Measurements from ENCODE around the gene CNDP2.
"Not testable (repeated sequence)": the region's sequence is repeated elsewhere in the genome, so short reads cannot be mapped to it uniquely, and the experiment has no call there.

CNDP2 gene

GRCh38 chr18:74562775-74563174 is 66.6 kb downstream of the CNDP2 start:
- TF ChIP-seq ZFX (IDR thresholded peaks at IDR 0.05) (no peak), CTCF (conservative IDR thresholded peaks at IDR 0.05) (no peak)
- H3K27ac ChIP-seq: no peak overlapping the region

- H3K27ac ChIP-seq: no peak overlapping the region
- TF ChIP-seq CTCF (conservative IDR thresholded peaks at IDR 0.05) (no peak), ZFX (IDR thresholded peaks at IDR 0.05) (no peak)
Observed at GRCh38 chr18:74563999-74564398, 67.8 kb downstream of the CNDP2 start.

- H3K27ac ChIP-seq: not testable (repeated sequence)
Observed at GRCh38 chr18:74565164-74565563, 69.0 kb downstream of the CNDP2 start.

- H3K27ac ChIP-seq: not testable (repeated sequence)
Observed at GRCh38 chr18:74565993-74566392, 69.8 kb downstream of the CNDP2 start.

GRCh38 chr18:74567822-74568221 is 71.7 kb downstream of the CNDP2 start:
- TF ChIP-seq ZFX (IDR thresholded peaks at IDR 0.05) (no peak), CTCF (conservative IDR thresholded peaks at IDR 0.05) (no peak)
- H3K27ac ChIP-seq: no peak overlapping the region

- TF ChIP-seq CTCF (conservative IDR thresholded peaks at IDR 0.05) (no peak), ZFX (IDR thresholded peaks at IDR 0.05) (no peak)
- H3K27ac ChIP-seq: no peak overlapping the region
Observed at GRCh38 chr18:74569401-74569800, 73.2 kb downstream of the CNDP2 start.

- H3K27ac ChIP-seq: no peak overlapping the region
- TF ChIP-seq CTCF (conservative IDR thresholded peaks at IDR 0.05) (no peak), ZFX (IDR thresholded peaks at IDR 0.05) (no peak)
Observed at GRCh38 chr18:74570266-74570665, 74.1 kb downstream of the CNDP2 start.

- H3K27ac ChIP-seq: no peak overlapping the region
- TF ChIP-seq CTCF (conservative IDR thresholded peaks at IDR 0.05) (no peak), ZFX (IDR thresholded peaks at IDR 0.05) (no peak)
Observed at GRCh38 chr18:74571895-74572680, 75.9 kb downstream of the CNDP2 start.

Measured in C4-2B (cell line).